GM12873 (cell line): Measurements from ENCODE around the gene CYP39A1.

Experiments used
- TF ChIP-seq, protein P1 (sequence below): IDR thresholded peaks from 2 replicates; pipeline ENCODE4 v1.5.1; 2012; ENCODE audit warnings: low read depth, mild to moderate bottlenecking, moderate library complexity, low read length, control low read depth; ENCODE audit not compliant: insufficient read depth; ENCODE audit errors: missing control alignments

The CYP39A1 gene

DNA sequence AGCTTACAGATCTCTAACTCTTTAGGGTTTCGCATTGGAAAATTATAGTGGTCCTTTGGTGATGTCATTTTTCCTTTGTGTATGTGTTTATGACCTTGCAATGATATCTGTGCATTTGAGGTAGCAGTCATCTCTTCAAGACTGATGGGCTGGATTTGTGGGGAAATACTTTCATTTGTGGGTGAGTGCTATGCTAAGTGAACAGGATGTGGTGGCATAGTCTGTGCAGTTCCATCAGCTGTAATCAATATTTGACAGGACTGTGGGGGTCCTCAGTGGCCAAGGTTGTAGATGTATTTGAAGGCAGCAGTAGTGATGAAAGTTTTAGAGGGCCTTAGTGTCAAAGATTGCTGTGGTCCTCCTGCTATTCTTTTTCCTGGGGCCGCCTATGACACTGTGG is 79.5 kb downstream of the CYP39A1 start:
- TF ChIP-seq, protein P1, sequence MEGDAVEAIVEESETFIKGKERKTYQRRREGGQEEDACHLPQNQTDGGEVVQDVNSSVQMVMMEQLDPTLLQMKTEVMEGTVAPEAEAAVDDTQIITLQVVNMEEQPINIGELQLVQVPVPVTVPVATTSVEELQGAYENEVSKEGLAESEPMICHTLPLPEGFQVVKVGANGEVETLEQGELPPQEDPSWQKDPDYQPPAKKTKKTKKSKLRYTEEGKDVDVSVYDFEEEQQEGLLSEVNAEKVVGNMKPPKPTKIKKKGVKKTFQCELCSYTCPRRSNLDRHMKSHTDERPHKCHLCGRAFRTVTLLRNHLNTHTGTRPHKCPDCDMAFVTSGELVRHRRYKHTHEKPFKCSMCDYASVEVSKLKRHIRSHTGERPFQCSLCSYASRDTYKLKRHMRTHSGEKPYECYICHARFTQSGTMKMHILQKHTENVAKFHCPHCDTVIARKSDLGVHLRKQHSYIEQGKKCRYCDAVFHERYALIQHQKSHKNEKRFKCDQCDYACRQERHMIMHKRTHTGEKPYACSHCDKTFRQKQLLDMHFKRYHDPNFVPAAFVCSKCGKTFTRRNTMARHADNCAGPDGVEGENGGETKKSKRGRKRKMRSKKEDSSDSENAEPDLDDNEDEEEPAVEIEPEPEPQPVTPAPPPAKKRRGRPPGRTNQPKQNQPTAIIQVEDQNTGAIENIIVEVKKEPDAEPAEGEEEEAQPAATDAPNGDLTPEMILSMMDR = no peak

DNA sequence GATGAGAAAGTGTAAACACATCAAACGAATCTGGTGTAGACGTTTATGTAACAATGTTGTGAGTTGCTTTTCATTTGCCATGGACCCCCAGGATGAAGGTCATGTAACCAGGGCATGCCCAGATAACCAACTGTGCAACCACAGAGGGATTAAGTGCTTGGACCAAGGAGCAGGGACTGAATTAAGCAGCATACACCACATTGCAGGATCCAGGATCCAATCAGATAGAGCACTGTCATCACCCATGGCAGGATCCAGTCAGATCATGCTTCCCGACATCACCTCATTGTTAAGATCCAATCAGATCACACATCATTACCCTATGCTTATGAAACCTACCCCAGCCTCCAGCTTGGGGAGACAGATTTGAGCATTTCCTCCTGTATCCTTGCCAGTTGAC is 87.1 kb downstream of the CYP39A1 start:
- TF ChIP-seq, protein P1 = no peak

DNA sequence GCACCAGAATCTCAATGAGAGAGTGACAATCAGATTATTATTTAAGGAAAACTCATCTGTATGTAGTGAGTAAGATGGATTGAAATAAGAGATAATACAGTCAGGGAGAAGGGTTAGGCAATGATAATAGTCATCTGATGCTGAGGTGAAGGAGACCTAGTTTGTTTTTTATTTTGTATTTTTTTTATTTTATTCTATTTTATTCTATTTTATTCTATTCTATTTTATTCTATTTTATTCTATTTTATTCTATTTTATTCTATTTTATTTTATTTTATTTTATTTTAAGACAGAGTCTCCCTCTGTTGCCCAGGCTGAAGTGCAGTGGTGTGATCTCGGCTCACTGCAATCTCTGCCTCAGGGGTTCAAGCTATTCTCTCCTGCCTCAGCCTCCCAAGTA is 88.7 kb downstream of the CYP39A1 start:
- TF ChIP-seq, protein P1 = no peak

DNA sequence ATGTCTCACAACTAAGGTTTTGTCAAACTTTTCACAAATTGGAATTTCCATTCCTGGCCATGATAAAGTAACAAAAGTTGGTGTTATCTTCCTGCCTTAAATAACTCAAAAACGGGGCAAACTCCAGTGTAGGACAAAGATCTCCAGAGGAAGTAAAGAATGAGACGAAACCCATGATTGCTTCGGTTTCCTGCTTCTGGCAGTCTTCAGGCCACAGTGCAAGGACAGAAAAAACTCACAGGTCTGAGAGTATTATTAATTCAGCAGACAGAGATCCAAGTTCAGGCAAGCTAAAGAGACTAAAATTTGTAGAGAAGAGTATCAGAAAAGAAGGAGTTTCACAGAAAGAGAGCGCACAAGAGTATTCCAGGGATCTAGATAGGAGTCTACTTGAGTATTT is 96.6 kb downstream of the CYP39A1 start:
- TF ChIP-seq, protein P1 = no peak

DNA sequence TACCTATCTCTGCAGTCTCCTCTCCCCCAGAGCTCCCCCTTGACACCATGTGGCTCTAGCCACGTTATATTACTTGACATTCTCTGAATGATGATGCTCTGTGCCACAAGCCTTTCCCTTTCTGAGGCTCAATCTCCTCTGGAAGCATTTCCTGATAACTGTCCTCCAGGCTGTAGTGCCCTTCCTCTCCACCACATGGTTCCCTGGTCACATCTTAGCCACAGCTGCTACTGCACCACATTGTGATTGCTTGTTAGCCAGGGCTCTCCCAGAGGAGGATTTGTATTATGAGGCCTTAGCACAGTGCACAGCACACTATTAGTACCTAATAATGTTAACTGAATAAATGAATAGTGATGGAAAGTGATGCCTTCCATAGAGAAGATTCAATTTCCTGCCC is 97.5 kb downstream of the CYP39A1 start:
- TF ChIP-seq, protein P1 = no peak

DNA sequence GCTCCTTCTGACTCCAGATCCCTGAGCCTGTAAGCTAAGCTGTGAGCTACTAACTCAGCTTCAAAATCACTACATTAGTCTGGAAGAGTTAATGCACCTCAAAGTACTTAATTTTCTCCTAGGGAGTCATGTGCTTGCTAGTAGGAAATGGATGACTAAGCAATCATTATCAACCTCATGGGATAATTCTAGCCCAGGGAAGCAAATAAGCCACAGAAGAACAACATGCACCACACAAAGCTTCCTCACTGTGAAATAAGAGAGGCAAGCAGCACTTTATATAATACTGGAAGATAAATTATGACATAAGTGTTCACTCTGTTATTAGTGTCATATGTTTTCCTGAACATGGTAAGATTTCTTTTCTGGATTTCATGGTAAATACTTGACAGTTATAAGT is 103.5 kb downstream of the CYP39A1 start:
- TF ChIP-seq, protein P1 = no peak

DNA sequence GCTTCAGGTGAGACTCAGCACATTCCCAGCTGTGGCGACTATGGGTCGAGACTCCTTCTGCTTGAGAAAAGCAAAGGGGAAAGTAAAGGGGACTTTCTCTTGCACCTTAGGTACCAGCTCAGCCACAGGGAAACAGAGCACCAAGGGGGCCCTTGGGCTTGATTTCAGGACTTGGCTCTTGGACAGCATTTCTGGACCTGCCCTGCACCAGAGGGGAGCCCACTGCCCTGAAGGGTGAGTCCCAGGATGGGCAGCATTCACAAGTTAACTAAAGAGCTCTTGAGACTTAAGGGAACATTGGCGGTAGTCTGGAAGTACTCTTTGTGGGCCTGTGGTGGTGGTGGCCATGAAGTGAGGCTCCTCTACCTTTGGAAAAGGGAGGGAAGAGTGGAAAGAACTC is 111.1 kb downstream of the CYP39A1 start:
- TF ChIP-seq, protein P1 = no peak
